Stimulated activated CD4-positive, alpha-beta T cell treated with anti-CD3 and anti-CD28 coated beads, Interleukin-1b, Interleukin-23, amount 100 ng/mL, for 24 hours (primary cell): Measurements from ENCODE around the gene CTCFL.
"Not testable (repeated sequence)": the region's sequence is repeated elsewhere in the genome, so short reads cannot be mapped to it uniquely, and the experiment has no call there.

Experiments
- DNase-seq, 4 experiments: peaks; one replicate each; pipeline ENCODE4 v3.0.0-alpha.2; 2020; ENCODE audit warnings: low read depth in 4 of 4, low spot score in 1 of 4

The CTCFL gene

DNA sequence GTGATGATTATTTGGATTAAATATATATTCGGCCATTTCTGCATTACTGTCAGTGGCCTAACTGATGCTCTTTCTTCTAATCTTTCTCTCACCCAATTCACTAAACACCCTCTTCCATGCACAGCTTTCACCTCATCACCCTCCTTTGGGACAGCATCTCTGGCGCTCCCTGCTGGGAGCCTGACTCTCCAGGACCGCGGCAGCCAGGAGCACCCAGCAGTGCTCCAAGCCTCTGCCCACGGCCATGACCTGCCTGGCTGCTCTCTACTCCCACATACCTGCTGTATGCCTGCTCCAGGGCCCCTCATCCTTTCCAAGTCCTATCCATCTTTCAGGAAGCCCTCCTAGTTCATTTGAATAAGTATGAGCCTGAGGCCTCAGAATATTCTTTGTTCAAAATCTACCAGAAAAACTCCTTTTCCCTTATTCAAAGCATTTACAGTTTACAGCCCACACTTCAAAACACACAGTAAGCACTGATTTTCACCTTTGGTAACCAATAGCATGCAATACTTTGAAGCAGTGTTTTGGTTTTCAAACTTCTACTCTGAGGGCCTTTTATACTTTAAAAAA lies 15.2 kb downstream of the CTCFL start:
- no peak for DNase-seq

DNA sequence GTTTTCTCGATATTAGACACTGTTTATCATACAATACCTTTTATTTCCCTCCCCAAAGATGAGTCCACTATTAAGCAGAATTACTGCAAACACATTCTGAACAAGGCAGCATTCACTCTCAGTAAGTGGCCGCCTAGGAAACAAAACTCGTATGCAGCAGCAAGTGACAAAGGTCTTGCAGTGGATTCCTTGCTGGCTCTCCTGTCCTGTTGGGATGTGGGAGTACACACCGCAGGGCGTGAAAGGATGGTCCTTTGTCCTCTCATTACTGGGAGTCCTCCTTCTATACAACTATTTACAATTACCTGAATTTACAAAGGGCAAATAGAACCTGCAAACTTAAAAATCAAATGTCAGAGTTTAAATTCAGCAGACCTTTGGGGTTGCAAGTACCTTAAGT lies 16.1 kb downstream of the CTCFL start:
- no peak for DNase-seq

DNA sequence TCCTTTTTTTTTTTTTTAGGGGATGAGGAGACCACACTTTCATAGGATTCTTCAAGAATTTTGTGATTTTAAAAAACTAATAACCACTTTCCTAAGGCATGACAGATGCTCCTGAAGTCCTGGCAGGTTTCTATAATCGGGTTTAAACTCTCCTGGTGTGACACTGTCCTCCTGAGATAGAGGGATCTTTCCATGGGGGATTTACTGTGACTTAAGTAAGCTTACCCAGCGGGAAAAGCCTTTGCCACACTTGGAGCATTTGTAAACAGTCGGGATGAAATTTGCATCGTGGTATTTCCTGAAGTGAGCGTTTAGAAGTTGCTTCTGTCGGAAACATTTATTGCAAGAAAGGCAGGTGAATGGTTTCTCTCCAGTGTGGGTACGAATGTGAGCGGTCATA lies 16.6 kb downstream of the CTCFL start:
- no peak for DNase-seq

DNA sequence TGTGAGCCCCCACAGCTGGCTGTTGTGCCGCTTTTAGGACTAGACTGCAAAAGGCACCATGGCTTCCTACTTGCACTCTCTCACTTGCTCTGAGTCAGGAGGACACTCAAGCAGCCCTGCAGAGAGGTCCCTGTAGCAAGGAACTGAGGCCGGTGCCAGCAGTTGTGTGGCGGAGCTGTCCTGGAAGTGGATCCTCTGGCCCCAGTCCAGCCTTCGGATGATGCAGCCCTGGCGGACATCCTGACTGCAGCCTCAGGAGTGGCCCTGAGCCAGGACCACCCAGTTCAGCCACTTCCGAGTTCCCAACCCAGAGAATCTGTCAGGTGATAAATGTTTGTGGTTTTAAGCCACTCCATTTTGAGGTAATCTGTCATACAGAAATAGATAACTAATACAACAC lies 17.5 kb downstream of the CTCFL start:
- no peak for DNase-seq

DNA sequence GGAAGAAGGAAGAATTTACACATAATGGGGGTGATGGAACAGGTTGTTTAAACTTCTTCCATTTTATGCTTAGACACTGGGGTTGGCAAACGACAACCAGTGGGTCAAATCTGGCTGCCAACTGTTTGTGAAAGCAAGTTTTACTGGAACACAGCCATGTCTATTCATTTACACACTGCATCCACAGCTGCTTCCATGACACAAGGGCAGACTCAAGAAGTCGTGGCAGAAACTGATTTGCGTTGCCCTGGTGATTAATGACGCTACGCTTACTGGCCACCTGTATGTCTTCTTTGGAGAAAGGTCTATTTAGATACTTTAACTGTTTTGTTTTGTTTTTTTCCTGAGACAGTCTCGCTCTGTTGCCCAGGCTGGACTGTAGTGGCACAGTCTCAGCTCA lies 19.0 kb downstream of the CTCFL start:
- no peak for DNase-seq

DNA sequence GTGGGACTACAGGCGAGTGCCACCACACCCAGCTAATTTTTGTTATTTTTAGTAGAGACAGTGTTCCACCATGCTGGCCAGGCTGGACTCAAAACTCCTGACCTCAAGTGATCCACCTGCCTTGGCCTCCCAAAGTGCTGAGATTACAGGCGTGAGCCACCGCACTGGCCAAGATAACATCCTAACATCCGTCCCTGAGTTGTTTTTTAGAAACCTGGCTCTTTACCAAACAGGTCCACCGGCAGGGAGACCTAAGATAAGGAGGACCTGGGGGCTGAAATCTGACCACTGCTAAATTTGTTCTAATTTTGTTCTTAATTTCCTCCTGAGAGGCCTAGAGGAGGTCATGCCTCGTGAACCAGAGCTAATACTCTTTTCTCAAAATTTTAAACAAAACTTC lies 20.5 kb downstream of the CTCFL start:
- no peak for DNase-seq

DNA sequence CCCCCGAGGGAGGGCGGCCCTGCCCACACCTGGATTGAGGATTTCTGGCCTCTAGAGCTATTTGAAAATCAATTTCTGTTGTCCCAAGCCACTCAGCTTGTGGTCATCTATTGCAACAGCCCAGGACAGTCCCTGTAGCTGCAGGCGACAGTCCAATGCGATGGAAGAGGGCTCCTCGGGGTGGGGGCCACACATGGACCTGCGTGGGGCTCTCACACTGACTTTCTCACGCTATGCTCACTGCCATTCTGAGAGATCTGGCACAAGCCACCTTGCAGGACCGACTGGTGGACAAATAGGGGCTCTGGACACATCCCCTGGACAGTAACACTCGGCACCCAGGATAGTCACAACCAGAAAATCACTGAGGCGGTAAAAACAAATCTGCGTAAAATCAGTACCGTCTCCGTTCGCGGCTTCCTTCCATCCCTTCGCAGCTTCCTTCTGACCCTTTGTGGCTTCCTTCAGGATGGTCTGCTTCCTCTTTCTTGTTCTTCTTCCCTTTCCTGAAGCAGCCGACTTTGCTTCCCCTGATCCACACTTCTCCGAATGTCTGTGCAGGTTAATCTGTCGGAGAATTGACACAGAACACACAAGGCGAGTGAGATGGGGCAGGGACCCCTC lies 21.8 kb downstream of the CTCFL start:
- no peak for DNase-seq

DNA sequence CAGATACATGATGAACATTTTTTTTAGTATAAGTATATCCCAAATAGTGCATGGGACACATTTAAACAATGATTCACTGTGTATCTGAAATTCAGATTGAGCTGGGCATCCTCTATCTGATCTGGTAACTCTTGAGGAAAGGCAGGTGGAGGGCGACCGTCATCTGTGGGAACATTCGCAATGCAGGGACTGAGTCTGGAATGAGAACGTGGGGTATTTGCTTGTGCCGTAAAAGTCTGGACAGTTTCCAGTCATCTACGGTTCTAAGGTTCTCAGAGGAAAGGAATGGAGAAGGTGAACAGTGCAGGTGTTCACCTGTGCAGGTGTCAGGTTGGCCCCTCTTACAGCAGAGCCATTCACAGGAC lies 22.6 kb downstream of the CTCFL start:
- DNase-seq, result no peak

DNA sequence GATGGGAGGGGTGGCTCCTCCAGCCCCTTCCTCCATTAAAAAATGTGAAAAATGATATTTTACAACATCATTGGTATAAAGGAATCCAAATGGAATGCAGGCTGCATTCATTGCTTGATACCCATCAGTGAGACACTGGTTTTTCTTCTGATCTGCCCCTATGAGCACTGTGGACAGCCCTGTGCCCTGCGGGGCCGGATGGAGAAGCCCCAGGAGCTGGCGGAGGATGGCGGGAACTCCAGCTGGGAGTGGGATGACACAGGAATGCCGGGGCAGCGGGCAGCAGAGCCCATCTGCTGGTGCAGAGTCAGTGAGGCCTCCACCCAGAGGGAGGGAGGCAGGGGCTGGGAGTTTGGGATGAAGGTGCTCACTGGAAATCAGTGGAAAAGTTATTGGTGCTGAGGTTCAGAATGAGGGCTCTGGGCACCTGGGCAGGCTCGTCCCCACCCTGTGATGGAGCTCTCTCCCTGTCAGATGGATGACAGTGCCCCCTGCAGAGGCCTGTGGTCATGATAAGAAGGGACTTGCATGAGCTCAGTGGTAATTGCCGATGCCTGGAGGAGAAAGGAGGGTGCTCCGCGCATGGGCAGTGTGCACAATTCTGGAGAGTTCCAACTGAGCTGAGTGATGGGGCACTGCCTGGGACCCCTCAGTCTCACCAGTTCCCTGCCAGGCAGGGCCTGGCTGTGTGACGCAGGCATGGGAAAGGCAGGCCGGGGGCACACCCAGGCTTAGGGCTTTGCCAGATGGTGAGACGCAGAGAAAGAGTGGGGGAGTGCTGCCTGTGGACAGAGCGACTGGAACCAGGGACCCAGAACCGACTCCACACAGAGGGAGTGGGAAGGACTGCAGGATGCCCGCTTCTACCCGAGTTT lies 23.2 kb downstream of the CTCFL start:
- DNase-seq, result no peak

DNA sequence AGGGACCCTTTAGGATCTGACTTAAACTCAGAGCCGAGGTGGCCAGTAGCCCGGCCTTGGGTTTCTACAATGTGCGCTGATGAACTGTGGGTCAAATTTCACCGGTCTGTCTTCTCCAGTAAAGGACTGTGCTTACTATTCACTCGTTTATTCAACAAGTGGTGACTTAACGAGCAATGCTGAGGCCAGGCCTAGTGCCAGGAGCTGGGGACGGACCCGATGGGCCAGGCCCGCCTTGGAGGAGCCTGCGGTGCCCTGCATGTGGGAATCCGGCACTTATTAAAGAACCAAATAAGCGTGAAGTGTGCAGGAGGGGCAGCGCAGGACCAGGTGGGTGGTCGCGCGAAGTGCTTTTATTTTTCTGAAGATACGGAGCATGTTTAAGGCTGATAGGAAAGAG lies 24.0 kb downstream of the CTCFL start:
- no peak for DNase-seq

DNA sequence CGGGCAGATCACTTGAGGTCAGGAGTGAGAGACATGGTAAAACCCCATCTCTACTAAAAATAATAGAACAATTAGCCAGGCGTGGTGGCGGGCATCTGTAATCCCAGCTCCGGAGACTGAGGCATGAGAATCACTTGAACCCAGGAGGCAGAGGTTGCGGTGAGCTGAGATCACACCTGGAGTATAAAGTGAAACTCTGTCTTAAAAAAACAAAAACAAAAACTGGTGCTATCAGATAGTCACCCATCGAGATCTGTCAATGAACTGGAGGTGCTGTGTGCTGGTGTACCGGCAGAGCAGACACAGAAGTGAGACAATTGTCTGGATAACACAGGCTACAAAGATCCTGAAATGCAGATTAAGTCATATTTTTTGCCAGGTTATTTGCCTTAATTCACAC lies 24.7 kb downstream of the CTCFL start:
- DNase-seq, result no peak

DNA sequence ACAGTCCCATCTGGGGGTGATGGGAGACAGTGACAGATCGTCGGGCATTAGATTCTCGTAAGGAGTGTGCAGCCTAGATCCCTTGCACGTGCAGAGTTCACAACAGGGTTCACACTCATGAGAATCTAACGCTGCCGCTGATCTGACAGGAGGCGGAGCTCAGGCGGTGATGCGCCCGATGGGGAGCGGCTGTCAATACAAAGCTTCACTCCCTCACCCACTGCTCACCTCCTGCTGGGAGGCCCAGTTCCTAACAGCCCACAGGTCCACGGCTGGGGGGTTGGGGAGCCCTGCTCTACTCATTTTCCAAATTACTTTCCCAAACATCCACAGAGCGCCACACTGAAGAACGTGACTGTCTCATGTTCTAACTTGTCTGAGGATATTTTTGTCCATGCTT lies 25.3 kb downstream of the CTCFL start:
- DNase-seq, result no peak

DNA sequence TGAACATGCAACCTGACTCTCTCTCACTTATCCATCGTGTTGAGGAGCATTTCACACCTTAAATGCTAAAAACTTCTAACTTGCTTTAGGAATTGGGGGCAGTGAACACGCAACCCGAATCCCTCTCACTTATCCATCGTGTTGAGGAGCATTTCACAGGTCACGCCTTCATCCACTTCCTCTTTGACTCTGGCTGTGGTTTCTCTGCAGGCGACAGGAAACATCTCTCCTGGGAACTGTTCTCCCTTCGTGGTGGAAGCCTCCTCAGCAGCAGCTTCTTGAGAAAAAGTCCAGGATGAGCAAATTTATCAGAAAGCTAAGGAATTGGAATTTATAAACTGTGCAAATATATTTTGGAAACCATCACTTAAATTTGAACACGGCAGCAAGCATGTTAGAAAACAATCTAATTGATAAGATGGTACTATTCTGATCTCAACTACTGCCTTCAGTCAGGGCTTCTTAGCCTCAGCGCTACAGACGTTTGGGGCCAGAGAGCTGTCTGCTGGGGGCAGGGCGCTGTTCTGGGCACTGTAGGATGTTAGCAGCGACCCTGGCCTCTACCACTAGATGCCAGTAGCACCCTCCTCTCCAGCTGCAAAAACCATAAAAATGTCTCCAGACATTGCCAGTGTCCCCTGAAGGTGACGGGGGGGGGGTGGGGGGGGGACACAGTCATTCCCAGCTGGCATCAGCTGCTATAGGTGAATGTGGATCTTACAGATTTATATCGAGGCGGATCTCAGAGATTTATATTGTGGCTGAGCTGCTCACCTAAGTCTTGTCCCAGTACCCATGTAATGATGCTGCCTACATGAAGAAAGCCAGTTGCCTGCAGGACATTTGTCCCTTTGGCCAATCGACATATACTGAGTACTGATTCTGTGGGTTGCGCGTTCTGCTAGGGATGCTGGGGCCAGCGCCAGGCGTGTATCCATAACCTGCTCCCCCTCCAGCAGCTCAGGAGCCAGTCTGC lies 26.2 kb downstream of the CTCFL start:
- no peak for DNase-seq

DNA sequence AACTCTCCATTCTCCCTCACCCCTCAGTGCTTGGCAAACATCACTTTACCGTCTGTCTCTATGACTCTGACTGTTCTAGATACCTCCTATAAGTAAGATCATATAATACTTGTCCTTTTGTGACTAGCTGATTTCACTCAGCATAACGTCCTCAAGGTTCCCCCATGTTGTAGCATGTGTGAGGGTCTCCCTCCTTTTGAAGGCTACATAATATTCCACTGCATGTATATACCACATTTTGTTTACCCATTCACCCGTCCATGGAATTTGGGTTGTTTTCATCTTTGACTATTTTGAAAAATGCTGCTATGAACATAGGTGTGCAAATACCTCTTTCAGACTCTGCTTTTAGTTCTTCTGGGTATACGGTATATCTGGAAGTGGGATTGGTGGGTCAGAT lies 28.3 kb downstream of the CTCFL start:
- DNase-seq, result no peak

DNA sequence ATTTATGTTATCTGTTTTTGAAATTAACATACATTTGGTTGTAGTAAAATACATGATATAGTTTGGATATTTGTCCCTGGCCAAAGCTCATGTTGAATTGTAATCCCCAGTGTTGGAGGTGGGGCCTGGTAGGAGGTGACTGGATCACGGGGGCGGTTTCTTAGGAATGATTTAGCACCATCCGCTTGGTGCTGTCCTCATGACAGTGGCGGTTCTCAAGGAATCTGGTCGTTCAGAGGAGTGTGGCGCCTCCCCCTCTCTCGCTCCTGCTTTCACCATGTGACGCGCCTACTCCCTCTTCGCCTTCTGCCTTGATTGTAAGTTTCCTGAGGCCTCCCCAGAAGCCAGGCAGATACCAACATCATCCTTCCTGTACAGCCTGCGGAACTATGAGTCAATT lies 29.0 kb downstream of the CTCFL start:
- no peak for DNase-seq

DNA sequence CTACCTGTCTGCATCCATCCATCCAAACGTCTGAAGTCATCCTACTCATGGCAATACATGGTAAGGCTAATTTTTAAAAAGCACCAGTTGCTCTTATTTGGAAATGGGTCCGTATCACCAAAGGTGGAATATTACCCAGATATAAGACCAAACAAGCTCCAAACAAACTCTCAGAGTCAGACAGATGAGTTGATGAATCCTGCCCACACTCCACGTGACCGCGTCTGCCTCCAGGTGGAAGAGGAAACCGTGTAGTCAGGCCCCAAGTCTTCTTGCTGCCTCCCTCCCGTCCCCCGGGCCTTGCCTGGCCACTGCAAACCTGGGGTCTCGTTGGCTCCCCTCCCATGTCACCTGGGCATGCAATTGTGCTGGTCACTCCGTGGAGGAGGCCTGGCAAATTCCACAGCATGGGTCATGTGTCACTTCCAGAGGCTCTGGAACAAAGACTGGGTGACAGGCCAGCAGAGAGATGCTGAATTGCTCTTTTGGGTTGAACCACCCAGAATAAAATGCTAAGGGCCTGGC lies 31.8 kb downstream of the CTCFL start:
- DNase-seq, result no peak

DNA sequence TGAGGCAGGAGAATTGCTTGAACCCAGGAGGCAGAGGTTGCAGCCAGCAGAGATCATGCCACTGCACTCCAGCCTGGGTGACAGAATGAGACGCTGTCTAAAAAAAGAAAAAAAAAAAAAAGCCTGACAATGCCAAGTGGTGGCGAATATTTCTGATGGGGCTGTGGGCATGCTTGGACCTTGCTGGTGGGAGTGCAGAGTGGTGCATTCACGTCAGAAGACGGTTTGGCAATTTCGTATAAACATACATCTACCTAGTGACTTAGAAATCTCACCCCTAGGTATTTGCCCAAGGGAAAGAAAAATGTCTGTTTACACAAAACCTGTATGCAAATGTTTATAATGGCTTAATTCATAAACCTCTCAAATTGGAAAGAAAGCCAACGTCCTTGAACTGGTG lies 33.6 kb downstream of the CTCFL start:
- DNase-seq, result no peak

DNA sequence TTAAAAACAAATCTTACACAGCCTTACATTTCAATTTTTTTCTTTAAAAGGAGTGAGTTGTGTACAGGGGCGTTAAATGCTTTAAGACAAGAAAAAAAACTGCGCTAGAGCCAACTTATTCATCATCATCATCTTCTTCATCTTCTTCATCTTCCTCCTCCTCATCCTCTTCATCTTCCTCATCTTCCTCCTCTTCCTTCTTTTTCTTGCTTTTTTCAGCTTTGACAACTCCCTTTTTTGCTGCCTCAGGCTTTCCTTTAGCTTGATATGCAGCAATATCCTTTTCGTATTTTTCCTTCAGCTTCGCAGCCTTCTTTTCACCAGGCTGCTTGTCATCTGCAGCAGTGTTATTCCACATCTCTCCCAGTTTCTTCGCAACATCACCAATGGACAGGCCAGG lies 36.7 kb downstream of the CTCFL start:
- not testable (repeated sequence) for DNase-seq

DNA sequence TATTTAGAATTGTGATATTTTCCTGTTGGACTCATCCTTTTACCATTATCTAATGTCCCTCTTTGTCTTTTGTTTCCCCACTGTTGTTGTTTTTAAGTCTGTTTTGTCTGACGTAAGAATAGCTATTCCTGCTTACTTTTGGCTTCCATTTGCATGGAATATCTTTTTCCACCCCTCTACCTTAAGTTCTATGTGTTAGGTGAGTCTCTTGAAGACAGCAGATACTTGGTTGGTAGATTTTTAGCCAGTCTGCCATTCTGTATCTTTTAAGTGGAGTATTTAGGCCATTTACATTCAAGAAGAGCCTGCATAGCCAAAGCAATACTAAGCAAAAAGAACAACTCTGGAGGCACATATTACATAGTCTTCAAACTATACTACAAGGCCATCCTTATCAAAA lies 39.2 kb downstream of the CTCFL start:
- DNase-seq, result no peak

DNA sequence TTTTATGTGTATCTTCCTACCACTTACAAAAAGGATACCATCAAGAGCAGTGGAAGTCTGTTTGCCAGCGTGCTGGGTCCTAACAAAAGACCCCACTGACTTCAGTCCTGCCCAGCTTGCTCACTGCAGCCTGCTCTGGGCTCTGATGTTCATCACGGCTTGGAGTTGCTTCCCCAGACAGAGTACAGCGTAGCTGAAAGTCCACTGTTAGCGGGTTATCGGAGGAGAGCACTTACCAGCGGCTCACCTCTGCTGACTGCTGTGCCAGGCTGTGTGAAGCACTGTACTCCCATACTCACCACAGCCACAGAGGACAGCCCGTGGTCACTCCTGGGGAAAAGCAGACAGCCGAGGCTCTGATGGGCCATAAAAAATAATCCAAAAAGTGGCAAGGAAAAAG lies 40.2 kb downstream of the CTCFL start:
- DNase-seq, result no peak
